OCI-LY7 (cell line): Measurements from ENCODE around the gene KIF11. TPM values are rescaled to one million over a fixed set of nuclear protein-coding genes. Genes with fewer than 3 reads are reported as not detected.

Experiments
- BruUV-seq: library from RNA; stranded (reverse); fragments of 400-500 nt; replicated peaks from 2 replicates; lab custom pipeline; 2021; lab: Mats Ljungman, UMichigan
- CTCF ChIA-PET: fragments of 300-600 bp; sonication (Branson Sonifier 250); formaldehyde crosslinking; loops from one replicate; lab custom pipeline; 2022; ENCODE audit warnings: antibody characterized with exemption; ENCODE audit not compliant: unreplicated experiment; lab: Charles Lee
- POLR2A ChIA-PET: fragments of 300-600 bp; sonication (Branson Sonifier 250); formaldehyde crosslinking; loops from one replicate; lab custom pipeline; 2022; ENCODE audit warnings: antibody characterized with exemption; lab: Charles Lee
- DNase-seq: peaks from one replicate; pipeline ENCODE4 v3.0.0-alpha.2; 2015; ENCODE audit warnings: low spot score
- H2AFZ ChIP-seq: fragments of 200-600 bp; sonication (generic), shearing (Covaris generic); 2 replicates; pipeline ENCODE4 v1.6.1; 2014; ENCODE audit warnings: mild to moderate bottlenecking, antibody characterized with exemption, low read length, moderate library complexity
- H3K27ac ChIP-seq: fragments of 200-600 bp; sonication (generic); 2 replicates; pipeline ENCODE4 v1.5.1; 2014; ENCODE audit warnings: mixed run types, low read depth, mild to moderate bottlenecking, moderate library complexity, low read length, inconsistent platforms; ENCODE audit not compliant: poor library complexity, severe bottlenecking
- H3K36me3 ChIP-seq: fragments of 200-600 bp; sonication (generic); 2 replicates; pipeline ENCODE4 v1.6.1; 2014; ENCODE audit warnings: mild to moderate bottlenecking, antibody characterized with exemption, low read length, moderate library complexity, mixed read lengths; ENCODE audit not compliant: insufficient read depth
- H3K4me1 ChIP-seq: fragments of 200-600 bp; sonication (generic); 2 replicates; pipeline ENCODE4 v1.5.1; 2014; ENCODE audit warnings: mild to moderate bottlenecking, low read length; ENCODE audit not compliant: insufficient read depth, poor library complexity, severe bottlenecking
- H3K4me2 ChIP-seq: fragments of 200-600 bp; sonication (generic); 2 replicates; pipeline ENCODE4 v1.6.1; 2014; ENCODE audit warnings: mild to moderate bottlenecking, low read length
- H3K4me3 ChIP-seq: fragments of 200-600 bp; sonication (generic); 2 replicates; pipeline ENCODE4 v1.5.1; 2014; ENCODE audit warnings: mild to moderate bottlenecking, low read depth, low read length; ENCODE audit not compliant: poor library complexity, severe bottlenecking
- H3K79me2 ChIP-seq: fragments of 200-600 bp; sonication (generic); 2 replicates; pipeline ENCODE4 v1.6.1; 2016; ENCODE audit warnings: low read depth, mild to moderate bottlenecking, low read length, moderate library complexity, mixed read lengths; ENCODE audit not compliant: insufficient read depth
- H3K9me2 ChIP-seq: fragments of 200-600 bp; sonication (generic); 2 replicates; pipeline ENCODE4 v1.6.1; 2016; ENCODE audit warnings: mild to moderate bottlenecking, low read length, mixed read lengths; ENCODE audit not compliant: insufficient read depth
- H3K9me3 ChIP-seq: fragments of 200-600 bp; sonication (generic); 2 replicates; pipeline ENCODE4 v1.6.1; 2014; ENCODE audit warnings: mild to moderate bottlenecking, mixed run types, low read length, mixed read lengths
- H4K20me1 ChIP-seq: fragments of 200-600 bp; sonication (generic); 2 replicates; pipeline ENCODE4 v1.6.1; 2014; ENCODE audit warnings: mild to moderate bottlenecking, antibody characterized with exemption, low read length, moderate library complexity, mixed read lengths; ENCODE audit not compliant: insufficient read depth
- EZH2phosphoT487 ChIP-seq: fragments of 200-600 bp; sonication (generic); IDR thresholded peaks from 2 replicates; pipeline ENCODE4 v1.6.1; 2018; ENCODE audit warnings: low read depth, borderline replicate concordance, mild to moderate bottlenecking, mixed run types, antibody characterized with exemption, low read length, moderate library complexity, mixed read lengths
- intact Hi-C: fragments of 100-400 bp; cut with micrococcal nuclease; formaldehyde crosslinking; loops from one replicate; pipeline ENCODE4 v1.10.0; 2022; ENCODE audit not compliant: unreplicated experiment
- total RNA-seq, 2 experiments: library from RNA; depleted of rRNA in 1 of 2; stranded (reverse); fragments of >200 nt in 1 of 2; shearing (Covaris generic) in 1 of 2; gene quantifications; 2 replicates each; pipeline ENCODE4 v1.2.3, GENCODE V29; 2014 to 2022
- TF ChIP-seq, protein P1 (sequence below): fragments of 200-600 bp; sonication (generic); conservative IDR thresholded peaks from 2 replicates; pipeline ENCODE4 v1.5.1; 2014; ENCODE audit warnings: mild to moderate bottlenecking, antibody characterized with exemption, low read length, moderate library complexity, mixed read lengths

The KIF11 gene
- total RNA-seq, 2 experiments from 2014 or later, result 71.8 to 103 TPM

DNA sequence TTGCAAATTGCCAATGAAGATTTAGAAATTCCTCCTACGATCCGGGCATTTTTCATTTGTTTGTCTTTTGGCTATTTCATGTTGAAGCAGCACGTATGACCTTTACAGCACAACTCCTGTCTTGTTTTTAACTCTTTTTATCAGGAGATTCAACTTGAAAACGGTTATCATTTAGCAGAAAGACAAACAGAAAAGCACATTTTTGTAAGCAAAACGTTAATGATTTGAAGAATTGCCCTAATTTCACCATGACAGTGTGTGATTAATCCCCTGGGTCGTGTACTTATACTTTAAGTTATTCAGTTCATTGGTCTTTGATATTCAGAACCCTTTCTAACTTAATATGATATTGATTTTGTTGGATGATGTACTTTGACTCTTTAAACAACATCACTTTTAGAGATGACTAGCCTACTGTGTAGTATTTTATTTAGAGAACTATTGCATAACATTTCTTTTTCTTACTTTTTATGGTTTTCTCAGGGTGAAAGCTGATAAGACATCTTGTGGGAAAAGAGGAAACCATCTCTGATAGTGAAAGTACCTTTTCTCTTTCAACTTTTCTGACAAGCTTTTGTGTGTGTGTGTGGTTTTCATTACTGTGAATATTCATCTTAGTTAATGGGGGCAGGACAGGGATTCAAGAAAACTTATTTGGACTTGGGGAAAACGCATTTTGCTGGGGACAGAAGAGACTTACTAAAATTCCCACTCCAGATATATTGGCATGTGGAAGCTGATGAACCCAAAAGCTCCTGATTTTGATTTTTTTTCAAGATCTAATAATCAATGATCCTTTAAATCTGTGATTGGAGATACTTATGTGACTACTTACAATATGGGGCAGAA lies 105.0 kb downstream of the KIF11 start:
- Histone ChIP-seq H3K9me2 (no peaks in the 10 kb centered on the region), H3K9me3 (no peaks in the 10 kb centered on the region), H3K4me1 (peaks cover 24% of the 10 kb centered on the region), H3K79me2 (no peaks in the 10 kb centered on the region), H4K20me1 (no peaks in the 10 kb centered on the region), H3K4me3 (no peak overlapping the region), H2AFZ (no peak overlapping the region), H3K27ac (no peak overlapping the region), H3K4me2 (no peak overlapping the region), H3K36me3 (no peaks in the 10 kb centered on the region)
- no peak for DNase-seq
- no TSS peak for BruUV-seq
- TF ChIP-seq, protein P1, sequence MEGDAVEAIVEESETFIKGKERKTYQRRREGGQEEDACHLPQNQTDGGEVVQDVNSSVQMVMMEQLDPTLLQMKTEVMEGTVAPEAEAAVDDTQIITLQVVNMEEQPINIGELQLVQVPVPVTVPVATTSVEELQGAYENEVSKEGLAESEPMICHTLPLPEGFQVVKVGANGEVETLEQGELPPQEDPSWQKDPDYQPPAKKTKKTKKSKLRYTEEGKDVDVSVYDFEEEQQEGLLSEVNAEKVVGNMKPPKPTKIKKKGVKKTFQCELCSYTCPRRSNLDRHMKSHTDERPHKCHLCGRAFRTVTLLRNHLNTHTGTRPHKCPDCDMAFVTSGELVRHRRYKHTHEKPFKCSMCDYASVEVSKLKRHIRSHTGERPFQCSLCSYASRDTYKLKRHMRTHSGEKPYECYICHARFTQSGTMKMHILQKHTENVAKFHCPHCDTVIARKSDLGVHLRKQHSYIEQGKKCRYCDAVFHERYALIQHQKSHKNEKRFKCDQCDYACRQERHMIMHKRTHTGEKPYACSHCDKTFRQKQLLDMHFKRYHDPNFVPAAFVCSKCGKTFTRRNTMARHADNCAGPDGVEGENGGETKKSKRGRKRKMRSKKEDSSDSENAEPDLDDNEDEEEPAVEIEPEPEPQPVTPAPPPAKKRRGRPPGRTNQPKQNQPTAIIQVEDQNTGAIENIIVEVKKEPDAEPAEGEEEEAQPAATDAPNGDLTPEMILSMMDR, result no peak
- no peak for TF ChIP-seq EZH2phosphoT487
- intact Hi-C loops, result no loop called here
- ChIA-PET CTCF (interaction anchor here (0.8 kb wide), 1 partner anchor 9 kb away, joined by 3 read pairs; no protein-coding TSS in a partner anchor), POLR2A (interaction anchor here (1.2 kb wide), 1 partner anchor 30 kb away, joined by 3 read pairs; no protein-coding TSS in a partner anchor)

- BruUV-seq, result no TSS peak
- POLR2A ChIA-PET, result interaction anchor here (1.1 to 1.4 kb wide), 2 partner anchors 15 to 21 kb away, joined by 3 to 5 read pairs; no protein-coding TSS in a partner anchor
- no peak overlapping the region for H3K4me3 ChIP-seq
Measured at GRCh38 chr10:92699193-92699517, 106.2 kb downstream of the KIF11 start.

More at GRCh38 chr10:92699193-92699517, 106.2 kb downstream of the KIF11 start:
- no peaks in the 10 kb centered on the region for H3K79me2 ChIP-seq
- no peaks in the 10 kb centered on the region for H3K9me3 ChIP-seq
- no peaks in the 10 kb centered on the region for H4K20me1 ChIP-seq
- H2AFZ ChIP-seq, result no peak overlapping the region
- H3K4me1 ChIP-seq, result peaks cover 28% of the 10 kb centered on the region
- CTCF ChIA-PET, result no interaction called here
- no peaks in the 10 kb centered on the region for H3K9me2 ChIP-seq
- peak overlapping the region; percentile 33 for H3K4me2 ChIP-seq
- no peak for DNase-seq
- H3K36me3 ChIP-seq, result no peaks in the 10 kb centered on the region
- intact Hi-C loops, result no loop called here
- no peak overlapping the region for H3K27ac ChIP-seq
- TF ChIP-seq, protein P1, result no peak
- TF ChIP-seq EZH2phosphoT487, result no peak
